Coronary artery (tissue), 2 donors: Measurements from ENCODE around the gene HOXD8.

Experiments used
- DNase-seq: peaks from one replicate; pipeline ENCODE4 v3.0.0-alpha.2; 2017; ENCODE audit warnings: low spot score
- H3K27ac ChIP-seq, 2 donors: fragments of 200-600 bp; sonication (generic); one replicate each; pipeline ENCODE4 v1.5.1; 2016 to 2019
- H3K4me3 ChIP-seq: fragments of 200-600 bp; sonication (generic); 2 replicates; pipeline ENCODE4 v1.5.1; 2016; ENCODE audit warnings: mild to moderate bottlenecking, moderate library complexity
- CTCF ChIP-seq: fragments of 200-600 bp; sonication (generic); IDR thresholded peaks from one replicate; pipeline ENCODE4 v1.5.1; 2019; ENCODE audit warnings: antibody characterized with exemption

HOXD8 gene

GRCh38 chr2:176139661-176140512 is 10.4 kb downstream of the HOXD8 start:
- no peak for DNase-seq
- H3K4me3 ChIP-seq, result peak overlapping the region; percentile 71

GRCh38 chr2:176140513-176141317 is 11.2 kb downstream of the HOXD8 start:
- DNase-seq, result no peak
- TF ChIP-seq CTCF, result peak; percentile 92
- Histone ChIP-seq H3K27ac (peak overlapping the region in 1 of 2 donors; percentile 48), H3K4me3 (peak overlapping the region; percentile 71)

More at GRCh38 chr2:176139661-176140512, 10.4 kb downstream of the HOXD8 start:
- H3K27ac ChIP-seq, result peak overlapping the region in 1 of 2 donors; percentile 48
- no peak for TF ChIP-seq CTCF

- no peak overlapping the region for H3K27ac ChIP-seq
- no peak overlapping the region for H3K4me3 ChIP-seq
- TF ChIP-seq CTCF, result no peak
- no peak for DNase-seq
Measured at GRCh38 chr2:176142281-176142680, 12.8 kb downstream of the HOXD8 start.

- Histone ChIP-seq H3K4me3 (no peak overlapping the region), H3K27ac (no peak overlapping the region)
- DNase-seq, result no peak
- no peak for TF ChIP-seq CTCF
Measured at GRCh38 chr2:176145085-176145969, 15.8 kb downstream of the HOXD8 start.

- no peak for DNase-seq
- no peak for TF ChIP-seq CTCF
- H3K4me3 ChIP-seq, result no peak overlapping the region
- H3K27ac ChIP-seq, result no peak overlapping the region
Measured at GRCh38 chr2:176146101-176146500, 16.6 kb downstream of the HOXD8 start.

- Histone ChIP-seq H3K4me3 (no peak overlapping the region), H3K27ac (no peak overlapping the region)
- no peak for TF ChIP-seq CTCF
- no peak for DNase-seq
Measured at GRCh38 chr2:176146645-176147044, 17.1 kb downstream of the HOXD8 start.
